Activated CD8-positive, alpha-beta memory T cell treated with anti-CD3 and anti-CD28 coated beads, Interleukin-2, amount 50 U/mL, for 48 hours (primary cell): ENCODE data around the gene NEU1.
A peak's percentile ranks its signal among the peaks of the same experiment; 100 is the strongest.
"Not testable (repeated sequence)": the region's sequence is repeated elsewhere in the genome, so short reads cannot be mapped to it uniquely, and the experiment has no call there.

Experiments
- DNase-seq: peaks from one replicate; pipeline ENCODE4 v3.0.0-alpha.2; 2020

Gene NEU1

DNA sequence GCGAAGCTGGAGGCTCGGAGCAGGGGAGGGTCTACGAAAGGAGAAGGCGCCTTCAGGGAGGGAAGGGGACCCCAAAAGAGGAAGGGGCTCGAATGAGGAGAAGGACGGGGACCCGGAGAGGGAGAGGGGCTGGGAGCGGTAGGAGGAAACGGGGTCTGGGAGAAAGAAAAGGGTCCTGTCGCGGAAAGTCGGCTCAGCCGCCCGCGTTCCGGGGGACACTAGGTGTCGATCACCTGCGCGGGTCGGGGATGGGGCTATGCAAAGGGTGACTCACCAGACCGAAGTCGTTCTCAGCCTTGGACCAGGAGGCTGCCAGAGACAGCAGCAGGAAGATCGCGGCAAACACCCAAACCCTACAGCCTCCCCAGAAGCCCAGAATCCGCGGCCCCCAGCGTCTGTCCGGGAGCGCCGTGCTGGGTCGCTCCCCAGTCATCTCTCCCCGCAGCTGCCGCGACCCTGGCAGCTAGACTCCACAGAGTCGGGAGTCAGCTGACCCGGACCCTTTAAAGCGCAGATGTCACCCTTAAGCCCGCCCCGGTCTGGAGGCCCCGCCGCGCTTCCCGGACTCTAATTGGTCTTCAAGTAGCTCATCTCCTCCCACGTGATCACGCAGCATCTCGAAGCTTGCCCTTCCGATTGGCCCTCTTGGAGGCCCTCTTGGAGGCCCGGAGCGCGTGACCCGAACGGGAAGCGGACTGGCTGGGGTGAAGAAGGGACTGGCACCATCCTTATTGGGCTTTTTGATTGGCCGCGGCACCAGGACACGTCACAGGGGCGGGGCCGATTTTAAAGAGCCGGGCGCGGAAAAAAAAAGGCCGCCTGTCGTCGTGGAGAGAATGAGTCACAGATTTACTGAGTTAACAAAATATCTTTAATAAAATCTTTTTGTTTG, at the start of gene NEU1:
Gene NEU1 (minus strand): TSS at position 478 of the 892 bp plus-strand sequence. CDS start 45 bp downstream, at position 433.
- DNase-seq, result peak; percentile 97

DNA sequence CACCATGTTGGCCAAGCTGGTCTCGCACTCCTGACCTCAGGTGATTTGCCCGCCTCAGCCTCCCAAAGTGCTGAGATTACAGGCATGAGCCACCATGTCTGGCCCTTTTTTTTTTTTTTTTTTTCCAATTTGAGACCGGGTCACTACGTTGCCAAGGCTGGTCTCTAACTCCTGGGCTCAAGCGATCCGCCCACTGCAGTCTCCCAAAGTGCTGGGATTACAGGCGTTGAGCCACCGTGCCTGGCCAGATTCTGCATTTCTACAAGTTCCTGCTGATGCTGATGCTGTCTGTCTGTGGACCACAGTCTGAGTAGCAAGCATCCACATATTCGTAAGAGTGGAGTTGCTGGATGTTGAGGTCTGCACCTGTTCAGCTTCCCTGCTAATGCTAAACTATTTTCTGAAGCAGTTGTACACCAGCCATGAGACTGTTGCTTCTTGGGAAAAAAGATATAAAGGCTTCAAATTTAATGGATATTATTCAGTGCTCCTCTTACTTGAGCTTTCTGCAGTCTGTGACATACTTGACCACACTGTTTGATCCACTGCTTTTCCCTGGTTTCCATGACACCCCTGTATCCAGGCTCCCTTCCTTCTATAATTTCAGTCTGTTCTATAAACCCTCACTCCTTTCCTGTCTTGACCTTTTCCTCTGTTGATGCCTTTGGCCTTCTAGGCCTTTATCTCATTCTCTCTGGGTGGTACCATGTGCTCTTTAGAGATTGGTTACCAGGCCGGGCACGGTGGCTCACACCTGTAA, 49.4 kb upstream of the NEU1 start:
- no peak for DNase-seq

DNA sequence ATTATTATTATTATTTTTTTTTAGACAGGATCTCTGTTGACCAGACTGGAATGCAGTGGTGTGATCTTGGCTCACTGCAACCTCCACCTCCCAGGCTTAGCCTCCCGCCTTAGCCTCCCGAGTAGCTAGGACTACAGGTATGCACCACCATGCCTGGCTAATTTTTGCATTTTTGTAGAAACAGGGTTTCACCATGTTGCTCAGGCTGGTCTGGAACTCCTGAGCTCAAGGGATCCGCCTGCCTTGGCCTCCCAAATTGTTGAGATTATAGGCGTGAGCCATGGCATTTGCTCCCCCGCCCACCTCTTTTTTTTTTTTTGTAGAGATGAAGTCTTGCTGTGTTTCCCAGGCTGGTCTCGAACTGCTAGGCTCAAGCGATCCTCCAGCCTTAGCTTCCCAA, 46.7 kb upstream of the NEU1 start:
- not testable (repeated sequence) for DNase-seq

GRCh38 chr6:31908791-31909190, 46.2 kb upstream of the NEU1 start:
- DNase-seq, result no peak

- not testable (repeated sequence) for DNase-seq
Measured at GRCh38 chr6:31908255-31908654, 45.6 kb upstream of the NEU1 start.

DNA sequence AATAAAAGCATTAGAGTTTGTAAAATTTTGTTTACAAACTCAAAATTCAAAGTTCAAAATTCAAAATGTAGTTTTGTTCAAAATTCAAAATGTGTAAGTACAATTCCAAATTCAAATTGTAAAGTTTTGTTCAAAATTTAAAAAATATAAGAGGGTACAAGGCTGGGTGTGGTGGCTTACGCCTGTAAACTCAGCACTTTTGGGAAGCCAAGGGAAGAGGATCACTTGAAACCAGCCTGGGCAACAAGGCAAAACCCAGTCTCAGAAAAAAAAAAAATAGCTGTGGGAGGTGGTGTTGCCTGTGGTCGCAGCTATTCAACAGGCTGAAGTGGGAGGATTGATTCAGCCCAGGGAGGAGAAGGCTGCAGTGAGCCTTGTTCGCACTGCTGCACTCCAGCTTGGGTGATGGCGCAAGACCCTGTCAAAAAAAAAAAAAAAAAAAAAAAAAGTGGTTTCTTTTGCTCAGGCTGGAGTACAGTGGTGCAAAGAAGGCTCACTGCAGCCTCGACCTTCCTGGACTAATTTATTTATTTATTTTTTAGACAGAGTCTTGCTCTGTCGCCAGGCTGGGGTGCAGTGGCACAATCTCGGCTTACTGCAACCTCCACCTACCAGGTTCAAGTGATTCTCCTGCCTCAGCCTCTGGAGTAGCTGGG, 44.7 kb upstream of the NEU1 start:
- DNase-seq, result no peak

GRCh38 chr6:31906727-31907126, 44.1 kb upstream of the NEU1 start:
- DNase-seq, result not testable (repeated sequence)

DNA sequence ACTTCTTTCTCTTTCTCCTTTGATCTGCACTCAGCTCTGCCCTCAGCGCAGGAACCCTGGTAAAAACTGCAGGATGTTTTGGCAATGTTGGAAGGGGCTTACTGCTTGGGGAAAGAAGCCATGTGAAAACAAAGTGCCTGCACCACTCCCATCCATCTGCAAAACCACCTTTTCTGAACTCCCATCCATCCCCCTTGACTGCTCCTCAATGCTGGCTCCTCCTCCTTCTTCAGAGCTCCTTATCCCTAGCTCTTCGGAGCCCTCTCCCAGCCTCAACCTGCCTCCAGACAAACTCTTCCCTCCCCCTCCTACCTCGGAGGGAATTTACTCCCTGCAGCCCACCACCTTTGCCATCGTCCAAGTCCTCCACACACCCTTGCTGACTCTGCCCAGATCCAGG, 43.5 kb upstream of the NEU1 start:
- no peak for DNase-seq

DNA sequence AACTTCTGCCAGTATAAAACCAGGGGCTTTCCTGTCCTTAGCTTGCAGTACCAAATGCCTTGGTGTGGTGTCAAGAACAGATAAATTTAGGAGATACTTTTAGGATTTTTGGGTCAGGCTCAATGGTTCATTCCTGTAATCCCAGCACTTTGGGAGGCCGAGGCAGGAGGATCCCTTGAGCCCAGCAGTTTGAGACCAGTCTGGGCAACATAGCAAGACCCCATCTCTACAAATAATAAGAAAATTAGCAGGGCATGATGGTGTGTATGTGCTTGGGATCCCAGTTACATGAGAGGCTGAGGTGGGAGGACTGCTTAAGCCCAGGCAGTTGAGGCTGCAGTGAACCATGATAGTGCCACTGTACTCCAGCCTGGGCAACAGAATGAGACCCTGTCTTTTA, 42.4 kb upstream of the NEU1 start:
- no peak for DNase-seq

DNA sequence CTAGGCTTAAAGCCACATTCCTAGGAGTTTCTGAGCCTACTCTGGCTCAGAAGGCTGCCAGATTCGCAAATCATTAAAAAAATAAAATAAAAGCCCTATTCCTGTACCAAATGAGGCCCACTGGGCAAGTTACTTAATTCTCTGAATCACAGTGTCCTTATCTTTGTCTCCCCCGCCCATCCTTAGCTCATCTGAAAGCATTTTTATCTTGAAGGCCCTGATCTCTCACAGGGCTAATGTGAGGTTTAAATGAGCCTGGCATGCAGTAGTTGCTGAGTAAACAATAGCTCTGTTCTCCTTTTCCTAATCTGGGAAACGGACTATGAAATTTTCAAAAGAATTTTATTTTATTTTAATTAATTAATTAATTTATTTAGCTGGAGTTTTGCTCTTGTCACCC, 41.3 kb upstream of the NEU1 start:
- DNase-seq, result no peak

DNA sequence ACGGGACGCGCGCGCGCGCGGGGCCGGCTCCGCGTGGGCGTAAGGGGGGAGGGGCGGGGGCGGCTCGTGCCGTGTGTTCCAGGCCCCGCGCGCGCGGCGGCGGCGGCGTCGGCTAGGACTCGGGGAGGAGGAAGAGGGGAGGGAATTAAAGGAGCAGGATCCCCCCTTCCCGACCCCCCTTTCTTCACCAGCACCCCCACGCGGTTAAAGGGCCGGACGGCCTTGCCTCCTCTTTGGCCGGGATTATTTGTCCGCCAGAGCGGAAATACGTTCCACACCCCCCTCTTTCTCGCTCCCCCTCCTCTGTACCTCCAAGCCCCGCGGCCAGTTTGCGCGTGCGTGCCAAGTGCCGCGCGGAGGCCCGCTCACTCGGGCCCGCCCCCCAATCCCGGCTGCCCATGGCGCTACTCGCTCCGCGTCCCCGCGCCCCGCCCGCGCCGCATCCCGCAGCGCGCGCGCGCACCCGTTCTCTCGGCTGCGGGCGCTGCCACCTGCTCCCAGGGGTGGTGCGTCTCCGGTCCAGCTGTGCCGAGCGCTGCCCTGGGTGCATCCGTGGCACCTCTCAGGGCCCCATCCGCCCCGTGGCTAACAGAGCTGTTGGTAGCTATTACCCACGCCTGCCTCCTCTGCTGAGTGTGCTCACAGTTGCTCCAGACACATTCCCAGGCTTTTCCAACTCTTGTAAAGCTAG, 39.5 kb upstream of the NEU1 start, which contains the start of gene ZBTB12:
Gene ZBTB12 (minus strand): TSS at position 134 of the 691 bp plus-strand sequence. CDS start 781 bp downstream, outside the sequence.
- DNase-seq, result peak; percentile 90

DNA sequence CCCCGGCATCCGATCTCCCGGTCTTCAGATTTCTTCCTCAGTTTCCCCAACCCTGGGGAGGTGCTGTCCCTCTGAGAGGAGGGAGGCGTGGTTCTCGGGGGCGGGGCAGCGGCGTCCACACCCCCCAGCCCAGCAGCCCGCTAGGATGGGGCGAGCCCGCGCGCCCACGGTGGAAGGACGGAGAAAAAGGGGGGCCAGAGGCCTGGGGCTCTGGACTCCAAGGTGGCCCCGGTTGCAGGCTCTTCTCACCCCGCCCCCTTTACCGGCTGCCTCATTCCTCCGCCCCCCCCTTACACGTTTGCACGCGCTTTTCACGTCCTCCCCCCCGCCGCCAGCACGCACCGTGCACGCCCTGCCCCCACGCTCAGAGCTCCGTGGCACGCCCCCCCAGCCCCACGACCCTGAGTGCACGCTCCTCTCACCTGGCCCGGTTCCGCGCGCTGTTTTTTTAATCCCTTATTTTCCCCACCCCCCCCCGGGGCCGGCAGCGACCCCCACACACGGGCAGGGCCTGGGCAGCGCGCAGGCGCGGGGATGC, 38.9 kb upstream of the NEU1 start:
- DNase-seq, result no peak

- no peak for DNase-seq
Measured at GRCh38 chr6:31900917-31901414, 38.3 kb upstream of the NEU1 start.

- no peak for DNase-seq
Measured at GRCh38 chr6:31899882-31900722, 37.5 kb upstream of the NEU1 start.

- DNase-seq, result no peak
Measured at GRCh38 chr6:31899215-31899614, 36.6 kb upstream of the NEU1 start.

DNA sequence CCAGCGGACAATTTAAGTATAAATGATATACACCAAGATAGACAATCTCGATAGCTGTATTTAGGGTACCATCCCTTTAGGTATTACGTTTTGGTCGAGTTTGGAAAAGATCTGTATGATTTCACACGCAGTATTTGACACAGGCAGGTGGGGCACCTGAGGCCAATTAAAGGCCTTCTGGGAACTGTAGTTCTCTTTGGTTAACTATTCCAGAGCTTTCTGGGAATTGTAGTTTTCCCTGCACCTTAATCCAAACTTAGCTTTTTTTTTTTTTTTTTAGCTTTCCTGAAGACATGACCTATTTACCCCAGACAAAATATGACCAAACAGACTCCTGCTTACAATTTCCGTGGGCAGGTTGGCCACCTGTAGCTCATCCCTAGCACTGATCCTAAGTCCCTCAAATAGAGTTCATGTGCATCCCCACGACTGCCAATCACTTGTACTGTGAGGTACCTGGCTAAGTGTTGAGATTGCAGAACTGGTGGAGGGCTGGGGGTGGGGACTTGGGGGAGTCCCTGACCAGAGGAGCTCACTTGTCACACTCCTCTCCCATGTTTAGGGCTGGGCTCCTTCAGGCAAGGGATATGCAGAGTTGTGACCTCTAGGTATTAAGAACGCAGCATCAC, 35.9 kb upstream of the NEU1 start:
- no peak for DNase-seq

GRCh38 chr6:31897612-31898382, 35.2 kb upstream of the NEU1 start, which contains the start of gene EHMT2:
Gene EHMT2, minus strand, starts transcription at chr6:31897698. Its CDS starts 21 bp downstream, at chr6:31897677.
- DNase-seq, result peak; percentile 92

DNA sequence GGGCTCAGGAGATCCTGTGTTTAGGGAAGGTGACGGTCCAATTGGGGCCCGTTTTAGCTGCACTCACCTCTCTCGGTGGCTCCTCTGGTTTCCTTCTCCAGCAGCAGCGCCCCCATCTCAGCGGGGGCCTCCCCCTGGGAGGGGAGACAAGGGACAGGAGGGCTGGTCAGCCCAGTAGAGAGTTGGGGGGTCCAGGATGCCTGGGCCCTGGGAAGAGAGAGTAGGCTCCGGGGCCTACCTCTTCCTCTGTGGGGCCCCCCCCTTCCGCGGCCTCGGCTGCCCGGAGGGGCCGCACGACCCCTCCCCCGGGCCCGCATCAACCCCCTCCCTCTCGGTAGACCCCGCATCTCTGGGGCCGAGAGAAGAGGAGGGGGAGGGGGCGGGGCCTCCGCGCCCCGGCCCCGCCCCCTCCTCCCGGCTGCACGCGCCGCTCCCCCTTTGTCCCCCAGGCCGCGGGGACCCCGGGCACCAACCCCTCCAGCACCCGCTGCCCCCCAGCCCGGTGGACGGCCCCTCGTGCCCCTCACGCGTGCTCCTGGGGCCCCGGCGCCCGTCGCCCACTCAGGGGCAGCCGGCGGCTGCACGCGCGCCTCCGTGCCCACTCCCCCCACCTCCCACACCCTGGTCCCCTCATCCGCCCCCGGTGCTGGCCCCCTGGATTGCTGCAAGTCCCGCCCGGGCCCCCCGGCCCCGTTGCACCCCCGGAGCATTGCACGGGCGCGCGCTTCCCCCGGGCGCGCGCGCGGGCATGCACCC, 34.4 kb upstream of the NEU1 start:
- DNase-seq, result no peak

- DNase-seq, result no peak
Measured at GRCh38 chr6:31896493-31896855, 33.9 kb upstream of the NEU1 start.
